OCI-LY3 (cell line): ENCODE data around the gene FILIP1L.

Experiments used
- H2AFZ ChIP-seq: fragments of 200-600, 300-600 bp; shearing (Covaris generic); 2 replicates; pipeline ENCODE4 v1.6.0; 2014; ENCODE audit warnings: antibody characterized with exemption, low read depth, low read length
- H3K27ac ChIP-seq: fragments of 200-600, 300-600 bp; sonication (generic); 2 replicates; pipeline ENCODE4 v1.5.1; 2014; ENCODE audit warnings: mild to moderate bottlenecking, low read length, moderate library complexity, mixed read lengths
- H3K27me3 ChIP-seq: fragments of 200-600, 300-600 bp; sonication (generic); 2 replicates; pipeline ENCODE4 v1.6.1; 2014; ENCODE audit warnings: low read depth, low read length, mixed read lengths
- H3K36me3 ChIP-seq: fragments of 200-600, 300-600 bp; sonication (generic); replicated peaks from 2 replicates; pipeline ENCODE3; 2014; ENCODE audit warnings: low read depth, low read length, mixed read lengths
- H3K4me1 ChIP-seq: fragments of 300-600, 200-600 bp; sonication (generic); 2 replicates; pipeline ENCODE4 v1.6.1; 2014; ENCODE audit warnings: low read length, mixed read lengths
- H3K4me2 ChIP-seq: fragments of 200-600, 300-600 bp; sonication (generic); 2 replicates; pipeline ENCODE4 v1.6.1; 2014; ENCODE audit warnings: low read length, mixed read lengths
- H3K4me3 ChIP-seq: fragments of 300-600, 200-600 bp; sonication (generic); 2 replicates; pipeline ENCODE4 v1.5.1; 2014; ENCODE audit warnings: antibody characterized with exemption, mild to moderate bottlenecking, low read length, moderate library complexity
- H3K79me2 ChIP-seq: fragments of 300-600, 200-600 bp; shearing (Covaris generic); 2 replicates; pipeline ENCODE4 v1.6.1; 2014; ENCODE audit warnings: mild to moderate bottlenecking, low read length, mixed read lengths
- H3K9ac ChIP-seq: fragments of 300-600, 200-600 bp; shearing (Covaris generic); 2 replicates; pipeline ENCODE4 v1.6.0; 2014; ENCODE audit warnings: mild to moderate bottlenecking, low read length, moderate library complexity
- H3K9me3 ChIP-seq: fragments of 200-600, 300-600 bp; shearing (Covaris generic); 2 replicates; pipeline ENCODE4 v1.6.1; 2014; ENCODE audit warnings: low read length, mixed read lengths; ENCODE audit not compliant: insufficient read depth
- H4K20me1 ChIP-seq: fragments of 200-600, 300-600 bp; sonication (generic); 2 replicates; pipeline ENCODE4 v1.6.1; 2016; ENCODE audit warnings: low read length, mixed read lengths; ENCODE audit not compliant: insufficient read depth
- EZH2phosphoT487 ChIP-seq: fragments of 200-600 bp; shearing (Covaris generic); IDR thresholded peaks from 2 replicates; pipeline ENCODE4 v1.6.1; 2018; ENCODE audit warnings: antibody characterized with exemption, mixed run types, low read depth
- TF ChIP-seq, protein P1 (sequence below): fragments of 200-600, 300-600 bp; sonication (generic); IDR thresholded peaks from 2 replicates; pipeline ENCODE4 v1.5.1; 2014; ENCODE audit warnings: antibody characterized with exemption, low read length, low read depth

The FILIP1L gene

DNA sequence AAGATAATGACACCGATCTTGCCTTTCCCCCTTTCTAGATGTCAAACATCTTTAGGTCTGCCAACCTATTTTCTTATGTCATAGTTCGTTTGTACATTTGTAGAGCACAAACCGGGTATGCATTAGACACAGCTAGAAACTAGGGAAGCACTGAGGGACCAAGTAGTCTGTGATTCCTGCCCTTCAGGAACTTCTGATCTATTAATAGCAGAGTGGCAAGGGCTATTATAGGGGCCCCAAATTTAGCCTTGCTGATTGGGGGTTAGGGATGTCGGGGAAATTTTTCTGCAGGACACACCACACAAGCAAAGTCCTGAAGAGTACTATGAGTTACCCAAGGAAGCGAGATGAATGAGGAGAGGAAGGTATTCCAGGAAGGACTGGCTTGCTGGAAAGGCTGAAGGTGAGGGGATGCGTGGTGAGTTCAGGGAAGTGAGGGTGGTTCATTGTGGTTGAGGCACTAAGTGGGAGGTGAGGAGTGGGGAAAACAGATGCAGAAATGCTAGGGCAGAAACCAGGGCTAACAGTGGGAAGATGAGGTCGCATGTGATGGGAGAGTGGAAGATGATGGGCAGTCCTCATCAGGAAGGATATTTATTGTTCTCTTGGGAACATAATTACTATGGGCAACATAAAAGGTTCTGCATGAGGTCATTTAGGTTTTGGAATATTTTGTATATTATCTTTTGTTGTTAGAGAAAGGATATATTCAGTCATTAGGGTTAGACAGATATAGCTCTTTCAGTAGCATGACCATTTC is 152.4 kb downstream of the FILIP1L start:
- Histone ChIP-seq H3K79me2 (0 out of 2 replicates have a peak, but pooled peaks cover 5% of the 10 kb centered on the region), H3K4me2 (no peak overlapping the region), H3K27ac (no peak overlapping the region), H2AFZ (no peak overlapping the region), H4K20me1 (no peaks in the 10 kb centered on the region), H3K36me3 (no peaks in the 10 kb centered on the region), H3K9ac (no peak overlapping the region), H3K4me1 (no peaks in the 10 kb centered on the region), H3K9me3 (no peaks in the 10 kb centered on the region), H3K27me3 (no peaks in the 10 kb centered on the region), H3K4me3 (no peak overlapping the region)
- TF ChIP-seq EZH2phosphoT487: no peak
- TF ChIP-seq, protein P1, sequence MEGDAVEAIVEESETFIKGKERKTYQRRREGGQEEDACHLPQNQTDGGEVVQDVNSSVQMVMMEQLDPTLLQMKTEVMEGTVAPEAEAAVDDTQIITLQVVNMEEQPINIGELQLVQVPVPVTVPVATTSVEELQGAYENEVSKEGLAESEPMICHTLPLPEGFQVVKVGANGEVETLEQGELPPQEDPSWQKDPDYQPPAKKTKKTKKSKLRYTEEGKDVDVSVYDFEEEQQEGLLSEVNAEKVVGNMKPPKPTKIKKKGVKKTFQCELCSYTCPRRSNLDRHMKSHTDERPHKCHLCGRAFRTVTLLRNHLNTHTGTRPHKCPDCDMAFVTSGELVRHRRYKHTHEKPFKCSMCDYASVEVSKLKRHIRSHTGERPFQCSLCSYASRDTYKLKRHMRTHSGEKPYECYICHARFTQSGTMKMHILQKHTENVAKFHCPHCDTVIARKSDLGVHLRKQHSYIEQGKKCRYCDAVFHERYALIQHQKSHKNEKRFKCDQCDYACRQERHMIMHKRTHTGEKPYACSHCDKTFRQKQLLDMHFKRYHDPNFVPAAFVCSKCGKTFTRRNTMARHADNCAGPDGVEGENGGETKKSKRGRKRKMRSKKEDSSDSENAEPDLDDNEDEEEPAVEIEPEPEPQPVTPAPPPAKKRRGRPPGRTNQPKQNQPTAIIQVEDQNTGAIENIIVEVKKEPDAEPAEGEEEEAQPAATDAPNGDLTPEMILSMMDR: no peak

DNA sequence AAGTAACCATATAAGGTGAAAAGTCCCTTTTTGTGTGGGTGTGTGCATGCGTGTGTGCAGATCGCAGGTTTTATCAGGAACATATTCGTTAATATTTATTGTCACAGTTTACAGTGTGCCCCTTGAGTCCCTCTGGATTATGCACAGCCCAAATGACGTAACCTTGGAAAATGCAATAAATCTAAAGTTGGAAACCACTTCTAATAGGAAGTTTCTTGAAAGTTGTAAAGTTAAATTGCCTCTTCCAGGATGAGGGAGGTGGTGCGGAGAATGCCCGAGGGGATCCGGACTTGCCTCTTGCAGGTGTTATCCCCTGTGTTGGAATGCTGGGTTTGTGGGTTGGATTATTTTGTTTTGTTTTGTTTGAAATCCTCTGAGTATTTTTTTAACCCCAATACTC is 153.4 kb downstream of the FILIP1L start:
- H3K9ac ChIP-seq: no peak overlapping the region
- no peaks in the 10 kb centered on the region for H3K9me3 ChIP-seq
- H3K27me3 ChIP-seq: no peaks in the 10 kb centered on the region
- H3K4me2 ChIP-seq: no peak overlapping the region
- no peak overlapping the region for H3K27ac ChIP-seq
- H3K36me3 ChIP-seq: no peaks in the 10 kb centered on the region
- no peak overlapping the region for H2AFZ ChIP-seq
- H4K20me1 ChIP-seq: no peaks in the 10 kb centered on the region
- H3K4me3 ChIP-seq: no peak overlapping the region
- 0 out of 2 replicates have a peak, but pooled peaks cover 5% of the 10 kb centered on the region for H3K79me2 ChIP-seq
- TF ChIP-seq, protein P1: no peak
- no peak for TF ChIP-seq EZH2phosphoT487
- no peaks in the 10 kb centered on the region for H3K4me1 ChIP-seq

DNA sequence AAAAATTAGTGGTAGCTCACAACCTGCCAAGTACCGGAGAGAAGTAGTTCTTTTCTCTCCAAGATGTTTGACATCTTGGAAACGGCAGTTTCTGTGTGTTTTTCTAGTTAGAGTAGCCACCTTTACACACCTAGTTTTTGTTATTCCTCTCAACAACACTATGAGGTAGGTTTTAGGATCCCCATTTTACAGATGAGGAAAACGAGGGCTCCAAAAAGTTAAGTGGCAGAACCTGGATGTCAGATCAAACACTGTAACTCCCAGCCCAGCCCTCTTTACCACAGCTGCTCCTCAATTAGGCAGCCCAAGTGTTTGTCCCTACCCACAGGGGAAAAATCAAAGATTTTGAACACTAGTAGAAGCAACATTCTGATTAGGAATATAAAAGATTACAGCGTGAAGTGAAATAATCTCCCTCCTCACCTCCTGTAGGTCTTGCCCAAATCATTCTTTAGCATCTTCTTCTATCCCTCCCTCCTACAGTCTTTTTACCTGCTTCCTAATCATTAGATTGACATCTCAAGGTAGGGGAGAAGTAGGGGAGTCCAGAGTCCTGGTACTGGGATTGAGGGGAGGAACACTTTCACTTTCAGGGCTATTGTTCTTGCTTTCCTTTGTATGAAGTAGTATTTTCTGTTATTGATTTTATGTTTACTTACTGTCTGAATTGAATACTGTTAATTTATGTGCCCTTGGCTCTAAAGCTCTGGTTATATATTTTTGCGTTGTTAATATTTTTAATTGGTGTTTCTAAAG is 154.0 kb downstream of the FILIP1L start:
- Histone ChIP-seq H2AFZ (no peak overlapping the region), H3K79me2 (0 out of 2 replicates have a peak, but pooled peaks cover 5% of the 10 kb centered on the region), H3K27me3 (no peaks in the 10 kb centered on the region), H3K27ac (no peak overlapping the region), H3K9ac (no peak overlapping the region), H4K20me1 (no peaks in the 10 kb centered on the region), H3K36me3 (no peaks in the 10 kb centered on the region), H3K4me2 (no peak overlapping the region), H3K9me3 (no peaks in the 10 kb centered on the region), H3K4me1 (no peaks in the 10 kb centered on the region), H3K4me3 (no peak overlapping the region)
- no peak for TF ChIP-seq EZH2phosphoT487
- TF ChIP-seq, protein P1: no peak

- Histone ChIP-seq H3K9me3 (no peaks in the 10 kb centered on the region), H3K27ac (no peak overlapping the region), H3K79me2 (peaks cover 11% of the 10 kb centered on the region; the same call in 1 of the 2 replicates), H3K4me1 (no peaks in the 10 kb centered on the region), H3K36me3 (no peaks in the 10 kb centered on the region), H4K20me1 (no peaks in the 10 kb centered on the region), H3K27me3 (no peaks in the 10 kb centered on the region), H3K9ac (no peak overlapping the region), H3K4me2 (no peak overlapping the region), H3K4me3 (no peak overlapping the region), H2AFZ (no peak overlapping the region)
- TF ChIP-seq EZH2phosphoT487: no peak
- TF ChIP-seq, protein P1: no peak
Observed at GRCh38 chr3:99958222-99958912, 155.9 kb downstream of the FILIP1L start.
